ENCODE data around the gene HSDL1. TPM values are rescaled to one million over a fixed set of nuclear protein-coding genes. Genes with fewer than 3 reads are reported as not detected.

Gene HSDL1
- total RNA-seq, 1 experiment from 2014 or later, result 34.2 TPM

GRCh38 chr16:84105301-84105815, 39.6 kb downstream of the HSDL1 start:
- Histone ChIP-seq H2AFZ (ENCODE audit: low read length) (no peak overlapping the region), H4K5ac (ENCODE audit: insufficient read length, low read depth, low read length) (no peak overlapping the region), H3K79me1 (ENCODE audit: insufficient read depth, low read depth, low read length, poor library complexity, severe bottlenecking) (peaks cover 5% of the 10 kb centered on the region), H3K4ac (ENCODE audit: low read depth, low read length) (no peak overlapping the region), H2AK5ac (ENCODE audit: insufficient read length, low read length) (no peak overlapping the region), H3K79me2 (ENCODE audit: insufficient read depth, low read length) (peaks cover 12% of the 10 kb centered on the region; the same call in 1 of the 2 replicates), H4K91ac (ENCODE audit: insufficient read length, low read depth, low read length) (no peak overlapping the region), H2BK20ac (ENCODE audit: low read depth, low read length, poor library complexity, severe bottlenecking) (no peak overlapping the region), H3T11ph (ENCODE audit: low read length) (no peak overlapping the region), H3K18ac (ENCODE audit: insufficient read length, low read depth, low read length) (no peak overlapping the region), H3K14ac (ENCODE audit: insufficient read depth, low read length) (no peak overlapping the region; the same call in 1 of the 2 replicates), H3K27ac (ENCODE audit: insufficient read length, low read depth, low read length) (no peak overlapping the region), H3K9me3 (ENCODE audit: control insufficient read depth, low read depth, low read length) (no peaks in the 10 kb centered on the region), H3K4me2 (ENCODE audit: insufficient read depth, insufficient read length, low read length) (no peak overlapping the region), H3K23me2 (ENCODE audit: insufficient read length, low read depth, low read length, poor library complexity, severe bottlenecking) (no peaks in the 10 kb centered on the region), H3K27me3 (ENCODE audit: insufficient read depth, low read length) (no peaks in the 10 kb centered on the region), H4K20me1 (ENCODE audit: control insufficient read depth, insufficient read depth, insufficient read length) (no peaks in the 10 kb centered on the region), H2BK15ac (ENCODE audit: low read depth, low read length) (no peak overlapping the region), H3K23ac (ENCODE audit: insufficient read length, low read depth, low read length) (no peak overlapping the region), H3K56ac (ENCODE audit: insufficient read length, low read depth, low read length) (no peak overlapping the region), H3K9ac (ENCODE audit: extremely low read depth, insufficient read length, low read length) (no peak overlapping the region), H2BK5ac (ENCODE audit: insufficient read length, low read length) (no peak overlapping the region), H2BK120ac (ENCODE audit: low read depth, low read length, poor library complexity, severe bottlenecking) (no peak overlapping the region), H3K4me1 (ENCODE audit: insufficient read depth, low read length) (no peaks in the 10 kb centered on the region), H4K8ac (replicated peaks; ENCODE audit: insufficient read length, low read depth, low read length) (no peak overlapping the region), H2BK12ac (ENCODE audit: insufficient read length, low read depth, low read length) (no peak overlapping the region)
- Mint-ChIP-seq H3K4me1 (peaks cover 5 to 6% of the 10 kb centered on the region in 2 experiments; a peak in 1 of 4 replicates), H3K9me3 (no peaks in the 10 kb centered on the region), H3K27me3 (ENCODE audit: low read depth) (no peaks in the 10 kb centered on the region), H3K4me3 (no peak overlapping the region), H3K27ac (peak overlapping the region in 2 of 3 experiments; percentile 7 to 33; a peak in 3 of 7 replicates), H3K36me3 (ENCODE audit: insufficient read depth in 1 of 3, low read depth in 3 of 3) (peaks cover 0 to 16% (median 0%) of the 10 kb centered on the region in 3 experiments; a peak in 4 of 7 replicates)
- DNase-seq, result no peak
- WGBS (ENCODE audit: extremely low coverage, insufficient read length, low lambda C conversion rate), result no CpG with 5 or more reads among the region's 12 CpGs
- no peak for TF ChIP-seq CTCF (conservative IDR thresholded peaks at IDR 0.05)

All from H9 (cell line).